ENCODE data around the gene ATG3.
"Not testable (repeated sequence)": the region's sequence is repeated elsewhere in the genome, so short reads cannot be mapped to it uniquely, and the experiment has no call there.

ATG3 gene

DNA sequence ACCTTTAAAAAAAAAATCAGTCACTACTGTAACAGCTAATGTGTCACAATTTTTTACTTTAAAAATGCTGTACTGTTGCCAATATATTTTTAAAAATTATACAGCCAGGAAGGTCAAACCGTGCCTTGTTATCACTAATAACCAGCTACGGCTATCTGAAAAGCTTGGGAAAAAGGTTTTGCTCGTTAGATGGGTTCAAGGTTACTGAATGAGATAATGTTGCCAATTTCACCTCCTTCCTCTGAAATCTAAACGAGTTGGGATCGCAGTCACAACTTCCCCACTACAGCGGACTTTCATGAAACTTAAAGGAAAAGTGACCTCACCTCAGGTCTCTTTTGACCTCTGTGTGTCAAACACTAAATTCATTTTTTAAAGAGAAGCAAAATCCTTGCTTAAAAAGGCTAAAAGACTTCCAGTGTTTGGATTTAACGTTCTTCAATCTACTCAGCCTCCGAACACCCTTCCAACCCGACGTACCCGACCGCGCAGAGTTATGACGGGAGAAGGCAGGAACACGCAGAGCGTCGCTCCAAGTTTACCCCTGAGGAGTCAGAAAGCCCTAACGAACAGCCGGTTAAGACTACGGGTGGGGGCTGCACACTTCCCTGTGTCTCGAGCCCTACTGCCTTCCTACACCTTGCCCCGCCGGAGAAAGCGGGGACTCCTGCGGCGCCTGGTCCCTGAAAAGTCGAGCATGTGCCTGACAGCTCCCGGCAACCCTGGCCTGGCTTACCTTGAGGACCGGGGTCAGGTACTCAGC is 860 bp downstream of the ATG3 start:
- peak; percentile 65 for DNase-seq

DNA sequence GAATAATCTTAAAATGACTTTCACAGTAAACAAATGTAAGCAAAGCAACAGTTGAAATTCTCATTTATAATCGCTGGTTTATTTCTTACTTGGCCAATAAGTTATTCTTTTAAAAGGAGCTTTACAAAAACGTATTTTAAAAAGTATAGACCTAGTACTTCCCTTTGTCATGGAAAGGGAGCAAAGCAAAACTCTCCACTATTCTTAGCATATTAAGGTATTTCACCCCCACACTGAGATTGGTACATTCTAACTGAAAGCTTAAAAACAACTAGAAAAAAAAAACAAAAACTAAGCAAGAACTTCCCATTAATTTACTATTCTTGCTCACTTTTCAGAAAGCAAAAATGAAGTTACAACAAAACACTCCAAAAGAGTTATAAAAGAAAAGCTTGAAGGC is 1.5 kb downstream of the ATG3 start:
- DNase-seq = no peak

DNA sequence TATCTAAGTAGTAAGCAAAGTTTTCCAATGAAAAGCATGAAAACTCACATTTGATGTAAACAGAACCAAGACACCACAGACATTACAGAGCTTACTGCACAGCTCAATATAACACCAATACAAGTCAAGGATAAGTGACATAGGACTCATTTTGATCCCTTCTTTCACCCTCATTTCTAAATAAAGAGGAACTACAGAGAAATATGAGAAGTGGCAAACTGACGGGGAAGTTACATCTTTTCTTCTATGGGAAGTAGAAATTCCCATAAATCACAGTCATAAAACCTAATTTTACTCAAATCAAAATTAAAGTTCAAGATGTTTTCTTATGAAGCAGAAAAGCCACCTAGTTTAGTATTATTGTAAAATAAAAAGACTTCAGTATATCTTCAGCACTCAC is 3.8 kb downstream of the ATG3 start:
- no peak for DNase-seq

DNA sequence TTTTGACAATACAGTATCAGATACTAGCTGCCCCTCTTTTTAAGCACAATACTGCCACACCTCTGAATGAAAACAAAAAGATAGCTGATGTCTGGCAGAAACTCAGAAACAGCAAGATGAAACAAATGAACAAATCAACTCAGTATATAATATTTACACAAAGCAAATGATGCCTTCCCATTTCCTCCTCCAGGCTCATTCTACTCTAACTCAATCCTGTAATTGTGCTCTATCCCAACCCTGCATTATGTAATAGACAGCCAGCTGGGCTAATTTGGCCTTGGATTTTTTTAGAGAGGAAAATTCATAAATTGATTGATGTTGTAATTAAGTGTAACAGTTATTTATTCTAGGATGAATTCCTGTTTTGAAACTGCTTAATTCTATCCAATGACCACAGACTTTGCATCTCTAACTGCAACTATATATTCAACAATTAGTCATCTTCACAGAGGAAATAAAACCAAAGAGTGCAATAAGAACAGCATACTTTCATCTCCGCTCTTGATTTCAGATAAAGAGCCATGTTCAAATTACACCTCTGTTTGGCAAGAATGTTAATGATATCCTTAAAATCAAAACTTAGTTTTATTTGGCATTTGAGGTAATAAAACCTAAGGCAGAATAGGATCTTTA is 6.1 kb downstream of the ATG3 start:
- no peak for DNase-seq

DNA sequence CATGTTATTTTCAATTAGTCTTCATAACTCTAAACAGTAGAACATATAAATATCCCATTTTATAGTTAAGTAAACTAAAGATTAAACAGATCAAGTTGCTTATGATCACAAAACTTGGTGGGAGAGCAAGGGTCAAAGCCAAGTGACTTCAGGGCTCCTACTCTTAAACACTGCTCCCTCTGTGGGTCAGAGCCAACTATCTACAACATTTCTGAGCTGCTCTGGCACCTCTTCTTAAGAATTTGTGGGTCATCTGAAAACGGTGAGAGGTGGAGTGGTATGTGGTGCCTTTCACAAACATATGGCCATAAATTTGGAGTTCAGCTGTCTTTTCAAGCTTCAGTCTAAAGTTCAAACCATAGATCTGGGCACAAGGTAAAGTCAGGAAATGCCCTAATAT is 10.9 kb downstream of the ATG3 start:
- no peak for DNase-seq

DNA sequence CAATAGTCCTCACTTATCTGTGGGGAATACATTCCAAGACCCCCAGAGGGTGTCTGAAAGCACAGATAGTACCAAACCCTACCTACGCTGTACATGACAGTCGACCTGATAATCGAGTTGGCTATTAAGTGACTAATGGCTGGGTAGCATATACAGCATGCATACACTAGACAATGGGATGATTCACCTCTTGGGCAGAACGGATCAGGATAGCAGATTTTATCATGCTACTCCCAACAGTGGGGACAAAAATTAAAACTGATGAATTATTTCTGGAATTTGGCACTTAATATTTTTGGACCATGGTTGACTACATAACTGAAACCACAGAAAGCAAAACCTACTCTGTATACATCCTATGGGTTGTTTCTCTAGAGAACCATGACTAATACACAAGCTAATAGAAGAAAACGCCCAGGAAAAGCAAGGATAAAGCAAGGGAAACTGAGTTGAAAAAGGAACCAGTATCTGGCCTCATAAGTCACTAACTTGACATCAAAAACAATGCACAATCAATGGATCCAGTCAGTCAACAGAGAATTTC is 15.5 kb downstream of the ATG3 start:
- no peak for DNase-seq

DNA sequence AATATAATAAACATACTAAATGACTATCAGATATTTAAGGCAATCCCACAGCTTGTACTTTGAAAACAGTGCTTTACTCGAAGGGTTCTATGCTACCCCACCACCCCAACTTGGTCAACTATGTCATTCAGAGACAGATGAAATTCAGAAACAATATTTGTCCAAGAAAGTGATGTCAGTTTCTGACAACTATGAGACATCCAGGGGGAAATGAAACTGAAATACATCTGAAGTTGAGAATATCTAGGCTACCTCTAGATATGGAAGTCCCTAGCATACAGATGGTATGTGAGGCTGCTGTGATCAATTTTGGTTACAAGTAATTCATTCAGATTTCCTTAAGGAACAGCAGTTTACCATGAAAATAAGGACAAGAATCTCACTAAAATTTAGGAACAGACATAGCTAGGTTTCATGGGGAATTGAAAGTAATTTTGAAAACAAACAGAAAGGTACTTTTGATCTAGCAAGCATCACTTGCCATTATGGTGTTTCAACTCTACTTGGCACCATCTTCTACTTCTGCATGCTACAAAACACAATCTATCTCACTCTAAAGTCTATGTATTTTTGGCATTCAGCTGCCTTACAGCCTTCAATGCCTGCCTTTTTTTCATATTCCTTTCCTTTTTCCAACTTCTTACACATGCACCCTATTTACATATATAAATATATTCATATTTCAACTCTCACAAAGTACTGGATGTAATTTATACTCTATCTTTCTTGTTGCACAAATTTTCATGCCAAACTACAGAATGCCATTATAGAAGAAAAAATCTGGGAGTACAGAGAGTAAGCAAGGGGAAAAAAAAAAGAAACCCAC is 21.7 kb downstream of the ATG3 start:
- no peak for DNase-seq

DNA sequence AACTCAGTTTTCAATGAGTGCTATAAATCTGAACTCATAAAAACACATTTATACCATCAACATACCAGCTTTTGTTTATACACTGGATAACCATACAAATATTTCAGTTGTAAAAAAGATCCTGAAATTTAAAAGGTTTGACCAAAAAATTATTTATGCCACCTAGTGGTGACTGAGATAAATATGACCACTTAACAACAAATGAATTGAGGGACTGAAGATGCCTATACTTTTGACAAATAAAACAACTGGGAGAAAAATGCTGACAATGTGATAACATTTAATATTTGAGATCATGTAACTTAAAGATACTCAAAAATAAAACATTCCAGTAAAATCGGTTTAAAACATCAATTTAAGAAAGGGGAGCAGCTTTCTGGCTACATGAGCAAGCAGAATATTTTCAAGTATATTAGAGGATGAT is 30.4 kb downstream of the ATG3 start:
- DNase-seq = peak; percentile 52

DNA sequence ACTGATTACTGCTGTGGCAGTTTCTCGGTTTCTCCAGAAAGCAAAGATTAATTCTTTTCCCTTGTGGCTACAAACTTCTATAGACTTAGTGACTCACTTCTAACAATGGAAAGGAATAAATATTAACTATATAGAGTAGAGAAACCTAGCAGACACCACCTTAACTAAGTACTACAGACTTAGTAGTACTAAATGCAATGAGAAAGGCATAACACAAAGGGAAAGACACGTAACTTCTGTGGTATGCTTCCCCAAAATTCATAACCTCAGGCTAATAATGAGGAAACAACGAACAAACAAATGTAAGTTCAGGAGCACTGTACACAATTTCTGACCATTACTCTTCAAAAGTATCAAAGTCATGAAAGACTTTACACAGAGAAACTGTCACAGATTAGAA is 31.2 kb downstream of the ATG3 start:
- DNase-seq = no peak

DNA sequence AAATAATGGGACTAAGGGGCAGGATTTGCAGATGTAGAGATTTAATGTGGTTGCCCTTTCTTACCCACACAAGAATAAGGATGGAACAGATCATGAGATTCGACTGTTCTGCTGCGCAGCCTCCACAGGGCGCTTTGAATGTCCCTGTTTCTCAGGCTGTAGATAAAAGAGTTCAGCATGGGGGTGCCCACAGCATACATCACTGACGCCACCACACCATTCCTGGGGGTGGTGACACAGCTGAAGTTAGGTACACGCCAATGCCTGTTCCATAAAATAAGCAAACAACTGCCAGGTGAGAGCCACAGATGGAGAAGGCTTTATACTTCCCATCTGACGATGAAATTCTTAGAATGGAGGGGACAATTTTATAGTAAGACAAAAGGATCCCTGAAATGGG is 37.6 kb downstream of the ATG3 start:
- DNase-seq = not testable (repeated sequence)

DNA sequence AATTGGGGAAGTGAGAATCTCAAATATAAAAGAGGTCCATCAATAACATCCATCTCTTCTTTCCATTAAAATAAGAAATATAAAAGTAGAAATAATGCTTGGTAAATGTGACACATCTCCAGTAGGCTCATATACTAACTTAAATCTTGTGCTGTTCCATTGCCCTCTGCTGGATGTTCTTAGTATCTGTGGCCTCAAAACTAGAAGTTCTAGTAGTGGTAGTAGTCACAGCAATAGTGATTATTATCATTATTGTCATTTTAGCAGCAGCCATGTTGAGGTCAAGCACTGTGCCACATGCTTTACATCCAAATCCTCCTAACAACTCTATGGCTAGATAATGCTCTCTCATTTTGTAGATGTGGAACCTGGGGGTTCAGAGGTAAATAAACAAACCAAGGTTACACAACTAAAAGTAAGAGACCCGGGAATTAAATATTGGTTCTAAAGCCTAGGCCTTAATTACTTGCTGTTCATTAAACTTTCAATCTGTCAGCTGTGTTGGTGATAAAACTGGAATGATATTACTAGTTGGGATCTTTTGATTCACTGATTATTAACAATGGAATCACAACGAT is 42.2 kb downstream of the ATG3 start:
- DNase-seq = peak; percentile 78

DNA sequence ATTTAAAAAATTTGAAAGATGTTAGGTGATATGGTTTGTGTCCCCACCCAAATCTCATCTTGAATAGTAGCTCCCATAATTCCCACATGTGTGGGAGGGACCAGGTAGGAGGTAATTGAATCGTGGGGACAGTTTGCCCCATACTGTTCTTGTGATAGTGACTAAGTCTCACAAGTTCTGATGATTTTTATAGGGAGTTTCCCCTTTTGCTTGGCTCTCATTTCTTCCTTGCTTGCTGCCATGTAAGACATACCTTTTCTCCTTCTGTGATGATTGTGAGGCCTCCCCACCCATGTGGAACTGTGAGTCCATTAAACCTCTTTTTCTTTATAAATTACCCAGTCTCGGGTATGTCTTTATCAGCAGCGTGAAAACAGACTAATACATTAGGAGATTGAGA is 42.8 kb downstream of the ATG3 start:
- DNase-seq = not testable (repeated sequence)

DNA sequence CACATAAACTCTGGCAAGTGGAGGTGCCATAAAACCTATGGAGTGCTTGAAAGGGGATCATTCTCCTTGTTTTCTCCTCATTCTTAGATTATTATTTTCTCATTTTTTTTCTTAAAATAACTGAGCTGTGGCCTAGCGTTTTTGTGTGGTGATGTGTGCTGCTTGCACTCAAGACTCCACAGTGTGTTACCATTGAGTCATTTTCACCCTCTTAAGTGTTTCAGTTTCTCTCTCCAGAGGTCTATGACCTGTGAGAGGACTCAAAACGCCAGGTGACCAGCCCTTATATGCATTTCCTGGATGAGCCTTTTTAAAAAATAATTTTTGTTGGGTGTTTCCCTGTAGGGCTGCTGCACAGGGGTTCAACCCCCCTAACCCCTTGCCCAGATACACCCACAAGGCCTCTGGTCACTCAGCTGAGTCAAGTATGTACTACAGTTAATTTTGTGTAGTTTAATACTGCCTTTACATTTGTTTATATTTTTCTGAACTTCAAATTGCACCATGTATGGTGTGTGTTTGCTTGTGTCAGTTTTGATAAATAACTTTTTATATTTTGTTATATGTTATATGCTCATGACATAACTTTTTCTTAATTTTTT is 47.1 kb downstream of the ATG3 start:
- no peak for DNase-seq

DNA sequence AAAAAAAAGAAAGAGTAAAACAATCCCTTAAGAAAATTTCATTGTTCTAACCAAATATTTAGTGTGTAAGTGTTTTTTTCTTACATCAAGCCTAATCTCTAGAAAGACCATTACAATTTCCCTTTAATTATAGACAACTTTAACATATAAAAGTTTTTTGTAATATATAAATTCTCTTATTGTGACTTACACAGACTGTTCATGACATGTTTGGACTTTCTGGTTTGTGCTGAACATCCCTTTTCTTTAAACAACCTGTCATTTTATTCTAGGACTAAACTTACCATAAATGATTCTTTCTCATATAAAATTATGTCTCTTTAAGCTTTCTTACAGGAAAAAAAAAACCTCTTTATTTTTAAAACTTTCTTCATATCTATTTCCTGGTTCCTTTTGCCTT is 49.4 kb downstream of the ATG3 start:
- DNase-seq = no peak

DNA sequence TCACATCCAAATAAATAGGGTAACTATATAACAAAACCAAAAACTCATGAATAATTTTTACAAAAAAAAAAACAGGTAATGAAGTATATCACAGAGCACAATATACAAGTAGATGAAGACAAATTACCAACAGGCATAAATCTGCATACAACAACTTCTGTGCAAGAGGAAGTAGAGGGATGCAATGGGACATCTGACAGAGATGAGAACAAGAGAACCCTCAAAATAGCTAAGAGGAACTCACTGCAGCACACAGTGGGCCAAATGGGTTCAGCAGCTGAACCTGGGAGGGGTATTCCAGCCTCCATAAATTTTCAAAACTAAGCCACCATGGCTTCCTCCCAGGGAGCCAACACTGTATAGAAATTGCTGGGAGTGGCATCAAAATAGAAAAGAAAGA is 52.9 kb downstream of the ATG3 start:
- DNase-seq = no peak

DNA sequence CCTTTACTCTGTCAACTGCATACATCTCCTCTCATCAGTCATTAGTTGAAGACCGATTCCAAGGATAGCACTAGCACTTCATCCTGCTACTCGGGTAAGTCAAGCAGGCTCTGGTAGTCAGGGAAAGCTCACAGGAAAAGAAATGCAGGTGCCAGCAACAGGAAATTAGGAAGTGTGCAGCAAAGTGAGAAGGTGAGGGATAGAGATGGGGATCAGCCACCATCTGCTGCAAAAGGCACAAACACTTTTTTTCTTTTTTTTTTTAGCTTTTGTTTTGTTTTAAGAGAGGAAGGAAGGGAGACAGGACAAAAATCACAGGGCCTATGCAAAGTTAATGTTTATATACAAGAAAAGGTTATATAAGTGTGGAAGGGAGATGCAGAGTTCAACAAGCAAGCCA is 53.5 kb downstream of the ATG3 start:
- DNase-seq = no peak

DNA sequence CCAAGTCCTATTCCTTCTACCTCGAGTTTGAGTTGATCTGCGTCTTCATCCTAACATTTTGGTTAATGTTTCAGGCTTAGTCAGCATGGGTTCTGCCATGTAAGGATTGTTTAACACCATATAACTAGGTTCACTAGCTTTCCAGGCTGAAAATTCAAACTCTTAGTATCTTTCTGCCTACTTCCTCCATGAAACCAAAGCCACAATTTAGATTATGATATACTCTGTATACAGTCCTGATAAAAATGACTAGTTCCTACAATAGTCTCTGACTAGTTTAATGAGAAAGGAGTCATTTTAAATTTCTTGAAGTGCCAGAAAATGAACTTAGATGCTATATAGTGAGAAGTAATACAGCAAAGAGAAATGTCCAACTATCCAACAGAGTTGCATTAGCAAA is 55.9 kb downstream of the ATG3 start:
- DNase-seq = no peak

DNA sequence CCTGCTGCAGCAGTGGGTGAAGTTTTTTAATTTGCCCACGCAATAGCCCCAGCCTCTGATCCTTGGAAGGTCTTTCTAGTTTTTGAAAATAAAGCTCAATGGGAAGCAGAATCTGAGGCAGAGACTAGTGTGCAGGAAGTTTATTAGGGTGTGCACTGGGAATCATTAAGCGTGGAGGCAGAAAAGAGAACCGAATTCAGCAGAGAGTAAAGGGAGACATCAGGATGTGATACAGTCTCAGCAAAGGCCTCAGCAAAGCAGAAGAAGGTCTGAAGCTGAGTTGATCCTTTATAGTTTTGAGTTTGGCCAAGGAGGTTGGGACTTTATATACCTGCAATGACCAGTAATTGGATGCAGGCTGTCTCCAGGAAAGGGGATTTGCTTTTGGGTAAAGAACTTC is 57.6 kb downstream of the ATG3 start:
- DNase-seq = no peak

DNA sequence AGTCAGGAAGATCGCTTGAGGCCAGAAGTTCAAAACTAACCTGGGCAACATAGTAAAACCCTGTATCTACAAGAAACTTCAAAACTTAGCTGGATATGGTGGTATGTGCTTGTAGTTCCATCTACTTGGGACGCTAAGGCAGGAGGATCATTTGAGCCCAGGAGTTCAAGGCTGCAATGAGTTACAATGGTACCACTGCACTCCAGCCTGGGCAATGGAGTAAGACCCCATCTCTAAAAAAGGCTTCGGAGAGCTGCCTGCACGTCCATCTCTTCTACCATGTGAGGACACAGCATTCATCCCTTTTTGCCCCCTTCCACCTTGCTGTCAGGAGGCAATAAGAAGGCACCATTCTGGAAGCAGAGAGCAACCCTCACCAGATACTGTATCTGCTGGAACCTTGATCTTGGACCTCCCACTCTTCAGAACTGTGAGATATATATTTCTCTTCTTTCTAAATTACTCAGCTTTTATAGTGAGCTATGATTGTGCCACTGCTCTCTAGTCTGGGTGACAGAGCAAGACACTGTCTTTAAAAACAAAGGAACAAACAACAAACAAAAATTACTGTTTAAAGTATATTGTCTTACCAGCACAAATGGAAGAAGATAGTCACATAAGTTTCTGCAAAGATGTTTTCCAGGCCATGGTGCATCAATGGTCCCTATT is 58.3 kb downstream of the ATG3 start:
- no peak for DNase-seq

DNA sequence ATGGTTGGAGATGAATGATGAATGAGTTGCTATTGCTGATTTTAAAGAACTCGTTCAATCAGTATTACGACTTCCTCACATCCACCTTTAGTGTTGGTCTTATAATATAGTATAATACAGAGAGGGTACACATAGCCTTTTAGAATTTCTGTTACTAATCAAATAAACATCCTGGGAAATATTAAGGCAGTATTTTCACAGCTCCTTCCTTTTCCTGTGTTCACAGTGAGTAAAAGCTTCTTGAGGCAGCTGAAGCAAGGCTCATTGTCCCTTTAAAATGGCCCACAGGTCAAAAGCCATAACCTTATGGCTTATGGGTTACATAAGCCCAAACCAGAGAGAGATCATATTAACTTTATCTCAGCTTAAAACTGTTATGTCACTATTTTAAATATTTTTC is 61.1 kb downstream of the ATG3 start:
- no peak for DNase-seq

DNA sequence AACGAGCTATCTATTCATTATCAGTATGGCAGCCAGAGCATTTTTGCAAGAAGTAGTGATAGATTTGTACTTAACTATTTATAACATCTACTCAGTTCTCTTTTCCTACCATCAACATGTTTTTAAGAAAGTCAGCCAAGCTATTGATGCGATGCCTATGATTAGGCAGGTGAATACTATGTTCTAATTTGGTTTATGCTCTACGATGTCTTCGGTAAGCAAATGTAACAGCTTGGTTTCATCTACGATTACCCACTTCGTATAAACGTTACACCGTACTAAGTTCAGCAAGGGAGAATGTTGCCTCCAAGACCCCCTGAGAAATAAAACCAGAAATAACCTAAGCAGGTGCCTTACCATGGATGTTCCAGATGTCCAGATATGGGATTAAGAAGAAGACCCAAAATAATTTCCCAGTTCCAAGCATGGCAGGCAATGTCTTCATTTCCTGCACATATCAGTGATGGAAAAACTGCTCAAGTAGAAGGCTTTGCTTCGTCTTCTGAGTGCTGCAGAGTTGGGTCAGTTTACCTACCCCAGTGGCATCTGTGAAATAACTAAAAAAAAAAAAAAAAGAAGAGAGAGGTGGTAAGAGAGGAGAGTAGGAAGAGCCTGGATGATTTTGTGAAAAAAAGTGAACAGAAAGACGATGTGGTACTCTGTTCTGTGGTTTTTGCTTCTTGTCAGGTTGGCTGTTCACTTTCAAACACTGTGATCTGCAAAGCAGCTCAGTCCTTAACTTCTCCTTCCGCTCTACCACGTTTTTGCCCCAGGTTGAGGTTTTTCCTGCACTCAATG is 62.6 kb downstream of the ATG3 start, which contains the start of gene BTLA:
TSS of gene BTLA (minus strand) at position 559 of the 798 bp plus-strand sequence. CDS start at position 445, 114 bp downstream.
- DNase-seq = peak; percentile 49
